NOMO-1 treated with dmso at 0.1 percent for 144 hours (cell line): ENCODE results near the gene AGBL5.

Source experiments
- DNase-seq: peaks from one replicate; lab custom pipeline; 2025; ENCODE audit not compliant: unreplicated experiment; lab: John Stamatoyannopoulos, UW

Gene AGBL5

GRCh38 chr2:27023740-27024139 is 27.7 kb upstream of the AGBL5 start:
- no peak for DNase-seq

GRCh38 chr2:27024188-27024587 is 27.3 kb upstream of the AGBL5 start:
- no peak for DNase-seq

- no peak for DNase-seq
These were observed 26.7 kb upstream of the AGBL5 start for GRCh38 chr2:27024812-27025211.

GRCh38 chr2:27025281-27025800 is 26.1 kb upstream of the AGBL5 start:
- no peak for DNase-seq

- DNase-seq: no peak
These were observed 25.3 kb upstream of the AGBL5 start for GRCh38 chr2:27025861-27026851.

- no peak for DNase-seq
These were observed 24.2 kb upstream of the AGBL5 start for GRCh38 chr2:27027211-27027651.

- DNase-seq: no peak
These were observed 22.4 kb upstream of the AGBL5 start for GRCh38 chr2:27029051-27029450.

GRCh38 chr2:27032495-27033252 is 18.8 kb upstream of the AGBL5 start, which contains the start of gene TMEM214:
Gene TMEM214, plus strand, starts transcription at chr2:27032965. Its CDS starts 51 bp downstream, at chr2:27033016.
- peak; percentile 76 for DNase-seq

GRCh38 chr2:27033253-27033852 is 18.1 kb upstream of the AGBL5 start:
- DNase-seq: no peak

- no peak for DNase-seq
These were observed 13.5 kb upstream of the AGBL5 start for GRCh38 chr2:27038012-27038411.

- no peak for DNase-seq
These were observed 12.7 kb upstream of the AGBL5 start for GRCh38 chr2:27038631-27039339.

- no peak for DNase-seq
These were observed 12.0 kb upstream of the AGBL5 start for GRCh38 chr2:27039426-27039825.

GRCh38 chr2:27039871-27040270 is 11.6 kb upstream of the AGBL5 start:
- DNase-seq: no peak

- no peak for DNase-seq
These were observed 11.2 kb upstream of the AGBL5 start for GRCh38 chr2:27040282-27040681.

- DNase-seq: no peak
These were observed 9.7 kb upstream of the AGBL5 start for GRCh38 chr2:27041752-27042151.

GRCh38 chr2:27042159-27042661 is 9.3 kb upstream of the AGBL5 start:
- DNase-seq: no peak

GRCh38 chr2:27042985-27043634 is 8.4 kb upstream of the AGBL5 start:
- DNase-seq: no peak

GRCh38 chr2:27049422-27050280 is 1.8 kb upstream of the AGBL5 start:
- DNase-seq: peak; percentile 14
